Neural progenitor cell (in vitro differentiated cells): ENCODE results near the gene CELSR1. TPM values are rescaled to one million over a fixed set of nuclear protein-coding genes. Genes with fewer than 3 reads are reported as not detected.
A peak's percentile ranks its signal among the peaks of the same experiment; 100 is the strongest.

Source experiments
- DNase-seq: peaks from one replicate; pipeline ENCODE4 v3.0.0-alpha.2; 2016; ENCODE audit warnings: low spot score
- H2AFZ ChIP-seq: fragments of 200-600 bp; sonication (generic); replicated peaks from 2 replicates; pipeline ENCODE4 v1.6.1; 2016; ENCODE audit warnings: antibody characterized with exemption
- H3F3A ChIP-seq: fragments of 200-600 bp; sonication (generic); 2 replicates; pipeline ENCODE4 v1.6.1; 2016; ENCODE audit warnings: antibody characterized with exemption, low read depth
- H3K27ac ChIP-seq: fragments of 200-600 bp; sonication (generic); 2 replicates; pipeline ENCODE4 v1.5.1; 2016; ENCODE audit warnings: mild to moderate bottlenecking
- H3K27me3 ChIP-seq: fragments of 200-600 bp; sonication (generic); 2 replicates; pipeline ENCODE4 v1.6.1; 2016; ENCODE audit warnings: mild to moderate bottlenecking, moderate library complexity
- H3K36me3 ChIP-seq: fragments of 200-600 bp; sonication (generic); 2 replicates; pipeline ENCODE4 v1.5.1; 2016
- H3K4me1 ChIP-seq: fragments of 200-600 bp; sonication (generic); 2 replicates; pipeline ENCODE4 v1.6.1; 2016; ENCODE audit warnings: mixed run types
- H3K4me2 ChIP-seq: fragments of 200-600 bp; sonication (generic); 2 replicates; pipeline ENCODE4 v1.6.1; 2016
- H3K4me3 ChIP-seq: fragments of 200-600 bp; sonication (generic); 2 replicates; pipeline ENCODE4 v1.5.1; 2016
- H3K79me2 ChIP-seq: fragments of 200-600 bp; sonication (generic); 2 replicates; pipeline ENCODE4 v1.6.1; 2016; ENCODE audit warnings: low read depth
- H3K9ac ChIP-seq: fragments of 200-600 bp; sonication (generic); 2 replicates; pipeline ENCODE4 v1.6.1; 2016
- H3K9me3 ChIP-seq: fragments of 200-600 bp; sonication (generic); 2 replicates; pipeline ENCODE4 v1.5.1; 2016; ENCODE audit warnings: low read depth
- H4K20me1 ChIP-seq: fragments of 200-600 bp; sonication (generic); 2 replicates; pipeline ENCODE4 v1.6.1; 2016; ENCODE audit warnings: low read depth
- H3K27ac Mint-ChIP-seq: 3 replicates; pipeline ENCODE4 v1.8.0; 2021; ENCODE audit warnings: mixed read lengths
- H3K27me3 Mint-ChIP-seq: 2 replicates; pipeline ENCODE4 v1.8.0; 2022; ENCODE audit warnings: low read depth, mild to moderate bottlenecking, inconsistent platforms, moderate library complexity, mixed read lengths; ENCODE audit not compliant: insufficient read depth
- H3K36me3 Mint-ChIP-seq: 3 replicates; pipeline ENCODE4 v1.8.0; 2021; ENCODE audit warnings: mixed read lengths
- H3K4me1 Mint-ChIP-seq: 3 replicates; pipeline ENCODE4 v1.8.0; 2021; ENCODE audit warnings: mixed read lengths
- H3K4me3 Mint-ChIP-seq: 3 replicates; pipeline ENCODE4 v1.8.0; 2021; ENCODE audit warnings: mild to moderate bottlenecking, moderate library complexity, mixed read lengths
- H3K9me3 Mint-ChIP-seq: 3 replicates; pipeline ENCODE4 v1.8.0; 2020; ENCODE audit warnings: mixed read lengths
- EZH2 ChIP-seq: fragments of 200-600 bp; sonication (generic); IDR thresholded peaks from 2 replicates; pipeline ENCODE4 v1.6.1; 2017; ENCODE audit warnings: antibody characterized with exemption, mild to moderate bottlenecking, moderate library complexity
- EZH2phosphoT487 ChIP-seq: fragments of 200-600 bp; sonication (generic); IDR thresholded peaks from 2 replicates; pipeline ENCODE4 v1.6.1; 2017; ENCODE audit warnings: antibody characterized with exemption
- total RNA-seq: library from RNA; depleted of rRNA; stranded (reverse); fragments of >200 nt; gene quantifications from 2 replicates; pipeline ENCODE4 v1.2.3, GENCODE V29; 2015; ENCODE audit warnings: low replicate concordance
- TF ChIP-seq, protein P1 (sequence below): fragments of 200-600 bp; sonication (generic); IDR thresholded peaks from 2 replicates; pipeline ENCODE4 v1.5.1; 2017; ENCODE audit warnings: antibody characterized with exemption, mild to moderate bottlenecking

Gene CELSR1
- total RNA-seq, 1 donor from 2014 or later = 12.3 TPM

DNA sequence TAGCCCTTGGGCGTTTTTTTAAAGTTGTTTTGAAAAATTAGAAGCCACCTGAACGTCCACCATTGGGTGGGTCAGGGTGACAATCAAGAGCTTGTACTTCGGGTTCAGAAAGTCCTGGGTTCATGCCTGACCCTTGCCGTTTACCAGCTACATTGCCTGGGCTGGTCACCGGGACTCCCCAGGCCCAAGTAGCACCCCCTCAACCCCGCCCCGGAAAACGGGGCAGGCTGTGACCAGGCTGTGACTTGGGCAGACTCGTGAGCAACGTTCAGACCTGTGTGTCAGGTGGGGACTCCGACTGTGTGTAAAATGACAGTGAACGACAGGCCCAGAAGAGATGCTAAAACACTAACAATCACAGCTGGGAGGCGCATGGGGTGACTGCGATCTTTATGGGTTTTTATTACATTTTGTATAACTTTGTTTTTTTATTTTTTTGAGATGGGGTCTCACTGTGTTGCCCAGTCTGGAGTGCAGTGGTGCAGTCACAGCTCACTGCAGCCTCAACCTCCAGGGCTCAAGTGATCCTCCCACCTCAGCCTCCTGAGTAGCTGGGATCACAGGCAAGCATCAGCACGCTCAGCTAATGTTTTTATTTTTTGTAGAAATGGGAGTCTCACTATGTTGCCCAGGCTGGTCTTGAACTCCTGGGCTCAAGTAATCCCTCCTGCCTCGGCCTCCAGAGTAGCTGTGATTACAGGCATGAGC, 145.1 kb downstream of the CELSR1 start:
- Histone ChIP-seq H3F3A (no peaks in the 10 kb centered on the region), H3K4me3 (no peak overlapping the region), H3K9ac (no peak overlapping the region), H3K27me3 (no peaks in the 10 kb centered on the region), H3K4me2 (no peak overlapping the region), H3K36me3 (no peaks in the 10 kb centered on the region), H3K9me3 (no peaks in the 10 kb centered on the region), H3K4me1 (no peaks in the 10 kb centered on the region), H3K79me2 (no peaks in the 10 kb centered on the region), H3K27ac (no peak overlapping the region), H4K20me1 (no peaks in the 10 kb centered on the region), H2AFZ (no peak overlapping the region)
- peaks cover 10% of the 10 kb centered on the region for H3K36me3 Mint-ChIP-seq
- H3K4me1 Mint-ChIP-seq = peaks cover 3% of the 10 kb centered on the region
- peaks cover 7% of the 10 kb centered on the region for H3K27me3 Mint-ChIP-seq
- H3K9me3 Mint-ChIP-seq = no peaks in the 10 kb centered on the region
- no peak overlapping the region for H3K27ac Mint-ChIP-seq
- TF ChIP-seq, protein P1, sequence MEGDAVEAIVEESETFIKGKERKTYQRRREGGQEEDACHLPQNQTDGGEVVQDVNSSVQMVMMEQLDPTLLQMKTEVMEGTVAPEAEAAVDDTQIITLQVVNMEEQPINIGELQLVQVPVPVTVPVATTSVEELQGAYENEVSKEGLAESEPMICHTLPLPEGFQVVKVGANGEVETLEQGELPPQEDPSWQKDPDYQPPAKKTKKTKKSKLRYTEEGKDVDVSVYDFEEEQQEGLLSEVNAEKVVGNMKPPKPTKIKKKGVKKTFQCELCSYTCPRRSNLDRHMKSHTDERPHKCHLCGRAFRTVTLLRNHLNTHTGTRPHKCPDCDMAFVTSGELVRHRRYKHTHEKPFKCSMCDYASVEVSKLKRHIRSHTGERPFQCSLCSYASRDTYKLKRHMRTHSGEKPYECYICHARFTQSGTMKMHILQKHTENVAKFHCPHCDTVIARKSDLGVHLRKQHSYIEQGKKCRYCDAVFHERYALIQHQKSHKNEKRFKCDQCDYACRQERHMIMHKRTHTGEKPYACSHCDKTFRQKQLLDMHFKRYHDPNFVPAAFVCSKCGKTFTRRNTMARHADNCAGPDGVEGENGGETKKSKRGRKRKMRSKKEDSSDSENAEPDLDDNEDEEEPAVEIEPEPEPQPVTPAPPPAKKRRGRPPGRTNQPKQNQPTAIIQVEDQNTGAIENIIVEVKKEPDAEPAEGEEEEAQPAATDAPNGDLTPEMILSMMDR = no peak
- no peak for TF ChIP-seq EZH2phosphoT487
- no peak for TF ChIP-seq EZH2
- no peak overlapping the region for H3K4me3 Mint-ChIP-seq
- DNase-seq = no peak

GRCh38 chr22:46391486-46392136, 145.8 kb downstream of the CELSR1 start:
- Mint-ChIP-seq H3K27ac (no peak overlapping the region), H3K36me3 (peaks cover 10% of the 10 kb centered on the region), H3K27me3 (peaks cover 8% of the 10 kb centered on the region), H3K4me1 (peaks cover 3% of the 10 kb centered on the region), H3K4me3 (no peak overlapping the region), H3K9me3 (no peaks in the 10 kb centered on the region)
- Histone ChIP-seq H3K27ac (no peak overlapping the region), H4K20me1 (no peaks in the 10 kb centered on the region), H3K36me3 (no peaks in the 10 kb centered on the region), H3K4me3 (no peak overlapping the region), H3K9ac (no peak overlapping the region), H3K4me2 (no peak overlapping the region), H3K4me1 (no peaks in the 10 kb centered on the region), H3K79me2 (no peaks in the 10 kb centered on the region), H3F3A (no peaks in the 10 kb centered on the region), H2AFZ (no peak overlapping the region), H3K27me3 (no peaks in the 10 kb centered on the region), H3K9me3 (no peaks in the 10 kb centered on the region)
- DNase-seq = no peak
- TF ChIP-seq EZH2 (no peak), EZH2phosphoT487 (no peak)
- TF ChIP-seq, protein P1 = no peak

DNA sequence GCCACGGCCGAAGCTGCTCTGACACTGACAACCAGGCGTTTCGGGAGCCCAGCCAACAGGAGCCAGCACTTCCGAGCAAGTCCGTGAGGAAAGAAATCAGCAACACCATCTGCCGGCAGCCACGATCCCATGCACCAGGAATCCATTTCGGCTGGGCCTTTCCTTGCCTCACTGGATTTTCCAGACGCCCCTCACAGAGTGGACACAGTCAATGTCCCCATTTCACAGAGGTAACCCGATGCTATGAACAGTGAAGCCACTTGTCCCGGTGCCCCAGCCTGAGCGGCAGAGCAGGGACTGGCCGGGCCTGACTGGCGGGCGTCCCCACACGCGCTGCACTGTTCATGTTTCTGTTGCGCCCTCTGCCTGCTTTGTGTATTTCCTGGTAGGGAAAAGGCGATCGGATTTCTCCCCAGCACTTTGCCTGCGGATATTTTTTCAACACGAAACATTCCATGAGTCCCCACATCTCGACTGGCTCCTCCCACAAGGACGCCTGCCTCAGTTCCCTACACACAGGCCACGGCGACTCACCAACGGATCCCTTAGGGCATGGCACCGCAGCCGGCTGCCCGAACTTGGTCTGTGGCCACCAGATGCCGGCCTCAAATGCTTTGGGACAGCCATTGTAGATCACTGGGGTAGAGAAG, 146.6 kb downstream of the CELSR1 start:
- Histone ChIP-seq H3K9me3 (no peaks in the 10 kb centered on the region), H3K79me2 (no peaks in the 10 kb centered on the region), H2AFZ (no peak overlapping the region), H3K36me3 (no peaks in the 10 kb centered on the region), H3K4me3 (no peak overlapping the region), H3F3A (no peaks in the 10 kb centered on the region), H4K20me1 (no peaks in the 10 kb centered on the region), H3K27me3 (no peaks in the 10 kb centered on the region), H3K27ac (no peak overlapping the region), H3K4me2 (no peak overlapping the region), H3K4me1 (no peaks in the 10 kb centered on the region), H3K9ac (no peak overlapping the region)
- TF ChIP-seq, protein P1 = no peak
- TF ChIP-seq EZH2phosphoT487 = no peak
- no peak for TF ChIP-seq EZH2
- Mint-ChIP-seq H3K27me3 (peaks cover 8% of the 10 kb centered on the region), H3K4me1 (peaks cover 3% of the 10 kb centered on the region), H3K9me3 (no peaks in the 10 kb centered on the region), H3K4me3 (no peak overlapping the region), H3K27ac (peak overlapping the region; percentile 69), H3K36me3 (peaks cover 9% of the 10 kb centered on the region)
- DNase-seq = peak; percentile 27
